HepG2 (cell line): Measurements from ENCODE around the gene TRIP4. TPM values are rescaled to one million over a fixed set of nuclear protein-coding genes. Genes with fewer than 3 reads are reported as not detected.

ENCODE experiments used
- ATAD3A ChIP-seq: sonication (generic); formaldehyde crosslinking; IDR thresholded peaks from 2 replicates; pipeline ENCODE4 v1.4.0; 2020; ENCODE audit warnings: missing genetic modification reagents
- CEBPZ ChIP-seq: IDR thresholded peaks from 2 replicates; pipeline ENCODE4 v1.6.1; 2012; ENCODE audit warnings: low read length, improper control_type of control experiment
- CHD4 ChIP-seq: fragments of 200-600 bp; sonication (generic); IDR thresholded peaks from 2 replicates; pipeline ENCODE4 v1.7.0; 2017; ENCODE audit warnings: mild to moderate bottlenecking, low read length, borderline replicate concordance
- KAT2B ChIP-seq: fragments of 150-350 bp; IDR thresholded peaks from 2 replicates; pipeline ENCODE4 v1.6.1; 2014; ENCODE audit warnings: low read depth, low read length, borderline replicate concordance
- KLF6 ChIP-seq: IDR thresholded peaks from 2 replicates; pipeline ENCODE4 v1.8.0; 2016; ENCODE audit warnings: missing biosample characterization, missing genetic modification reagents
- RFX5 ChIP-seq: IDR thresholded peaks from 2 replicates; pipeline ENCODE4 v1.6.1; 2011; ENCODE audit warnings: low read depth, low read length, improper control_type of control experiment
- TBX3 ChIP-seq: fragments of 450-650 bp; IDR thresholded peaks from 2 replicates; pipeline ENCODE4 v1.6.1; 2017; ENCODE audit warnings: antibody characterized with exemption, mild to moderate bottlenecking, inconsistent platforms, borderline replicate concordance
- YY1 ChIP-seq: IDR thresholded peaks from 2 replicates; pipeline ENCODE4 v1.6.1; 2011; ENCODE audit warnings: low read length, low read depth, moderate library complexity, mild to moderate bottlenecking; ENCODE audit not compliant: insufficient read depth, insufficient replicate concordance
- ZBTB43 ChIP-seq: sonication (generic); formaldehyde crosslinking; conservative IDR thresholded peaks from 2 replicates; pipeline ENCODE4 v1.4.0; 2020; ENCODE audit warnings: missing genetic modification reagents
- ZNF724P ChIP-seq: sonication (generic); formaldehyde crosslinking; IDR thresholded peaks from 2 replicates; pipeline ENCODE4 v1.8.0; 2022; ENCODE audit warnings: missing genetic modification reagents, borderline replicate concordance
- polyA plus RNA-seq, 8 experiments: library from polyadenylated mRNA; depleted of rRNA in 3 of 8; stranded (reverse) in 7 of 8; unstranded in 1 of 8; fragments of >200 nt; fragmentation: Illumina TruSeq in 4 of 8; extraction: Trizol in 4 of 8; gene quantifications; 2 replicates each; pipeline versions ENCODE4 v1.2.1 to v1.2.3, GENCODE V29; 2011 to 2016; ENCODE audit warnings: low read depth in 4 of 8, missing spikeins in 1 of 8, mixed read lengths in 1 of 8; ENCODE audit not compliant: insufficient read depth in 1 of 8
- total RNA-seq, 5 experiments: library from RNA; depleted of rRNA; stranded (reverse); fragments of >200 nt; fragmentation: Illumina TruSeq; extraction: Trizol; gene quantifications; 2 replicates each; pipeline ENCODE4 v1.2.3, GENCODE V29; 2016; ENCODE audit warnings: low read depth in 1 of 5
- TF ChIP-seq, protein P1 (sequence below), 2 experiments: fragments of 450-650 bp in 1 of 2; sonication (generic) in 1 of 2; formaldehyde crosslinking in 1 of 2; IDR thresholded peaks; 2 replicates each; pipeline versions ENCODE4 v1.6.1 to v1.8.0; 2016 to 2022; ENCODE audit warnings: antibody characterized with exemption in 1 of 2, mild to moderate bottlenecking in 1 of 2, missing genetic modification reagents in 1 of 2

The TRIP4 gene
- total and polyA plus RNA-seq, 2 of the 13 experiments (the other 11 are each of a cell fraction or from before 2014, with no cell fraction given): 7.1 to 11.8 TPM

- TF ChIP-seq KLF6 (no peak), ZNF724P (no peak), ATAD3A (CRISPR knock-in tag) (no peak), RFX5 (no peak), ZBTB43 (no peak), YY1 (no peak), CEBPZ (no peak), TBX3 (no peak), KAT2B (no peak), CHD4 (no peak)
- TF ChIP-seq, protein P1, sequence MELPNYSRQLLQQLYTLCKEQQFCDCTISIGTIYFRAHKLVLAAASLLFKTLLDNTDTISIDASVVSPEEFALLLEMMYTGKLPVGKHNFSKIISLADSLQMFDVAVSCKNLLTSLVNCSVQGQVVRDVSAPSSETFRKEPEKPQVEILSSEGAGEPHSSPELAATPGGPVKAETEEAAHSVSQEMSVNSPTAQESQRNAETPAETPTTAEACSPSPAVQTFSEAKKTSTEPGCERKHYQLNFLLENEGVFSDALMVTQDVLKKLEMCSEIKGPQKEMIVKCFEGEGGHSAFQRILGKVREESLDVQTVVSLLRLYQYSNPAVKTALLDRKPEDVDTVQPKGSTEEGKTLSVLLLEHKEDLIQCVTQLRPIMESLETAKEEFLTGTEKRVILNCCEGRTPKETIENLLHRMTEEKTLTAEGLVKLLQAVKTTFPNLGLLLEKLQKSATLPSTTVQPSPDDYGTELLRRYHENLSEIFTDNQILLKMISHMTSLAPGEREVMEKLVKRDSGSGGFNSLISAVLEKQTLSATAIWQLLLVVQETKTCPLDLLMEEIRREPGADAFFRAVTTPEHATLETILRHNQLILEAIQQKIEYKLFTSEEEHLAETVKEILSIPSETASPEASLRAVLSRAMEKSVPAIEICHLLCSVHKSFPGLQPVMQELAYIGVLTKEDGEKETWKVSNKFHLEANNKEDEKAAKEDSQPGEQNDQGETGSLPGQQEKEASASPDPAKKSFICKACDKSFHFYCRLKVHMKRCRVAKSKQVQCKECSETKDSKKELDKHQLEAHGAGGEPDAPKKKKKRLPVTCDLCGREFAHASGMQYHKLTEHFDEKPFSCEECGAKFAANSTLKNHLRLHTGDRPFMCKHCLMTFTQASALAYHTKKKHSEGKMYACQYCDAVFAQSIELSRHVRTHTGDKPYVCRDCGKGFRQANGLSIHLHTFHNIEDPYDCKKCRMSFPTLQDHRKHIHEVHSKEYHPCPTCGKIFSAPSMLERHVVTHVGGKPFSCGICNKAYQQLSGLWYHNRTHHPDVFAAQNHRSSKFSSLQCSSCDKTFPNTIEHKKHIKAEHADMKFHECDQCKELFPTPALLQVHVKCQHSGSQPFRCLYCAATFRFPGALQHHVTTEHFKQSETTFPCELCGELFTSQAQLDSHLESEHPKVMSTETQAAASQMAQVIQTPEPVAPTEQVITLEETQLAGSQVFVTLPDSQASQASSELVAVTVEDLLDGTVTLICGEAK (IDR thresholded peaks at IDR 0.05): no peak
- TF ChIP-seq, protein P1 (CRISPR knock-in tag; IDR thresholded peaks at IDR 0.05): no peak
- TF ChIP-seq, all 625 proteins: peak for 0
These were observed 47.3 kb upstream of the TRIP4 start (continued) for GRCh38 chr15:64340355-64340754.
